IMR-90 (cell line): ENCODE data around the gene PCDH19.

Source experiments
- BHLHE40 ChIP-seq: fragments of 150-350 bp; IDR thresholded peaks from 2 replicates; pipeline ENCODE4 v1.6.1; 2016; ENCODE audit warnings: mild to moderate bottlenecking, low read depth, low read length
- CEBPB ChIP-seq: IDR thresholded peaks from 2 replicates; pipeline ENCODE4 v1.6.1; 2012; ENCODE audit warnings: low read depth, low read length, improper control_type of control experiment
- ELK1 ChIP-seq: fragments of 150-350 bp; IDR thresholded peaks from 2 replicates; pipeline ENCODE4 v1.6.1; 2016; ENCODE audit warnings: low read depth, mild to moderate bottlenecking, low read length, moderate library complexity, borderline replicate concordance
- FOS ChIP-seq: fragments of 150-350 bp; IDR thresholded peaks from 2 replicates; pipeline ENCODE4 v1.6.1; 2016; ENCODE audit warnings: low read depth, low read length
- MAZ ChIP-seq: IDR thresholded peaks from 2 replicates; pipeline ENCODE4 v1.6.1; 2012; ENCODE audit warnings: low read depth, mild to moderate bottlenecking, low read length, improper control_type of control experiment, moderate library complexity, borderline replicate concordance
- MXI1 ChIP-seq: IDR thresholded peaks from 2 replicates; pipeline ENCODE4 v1.6.1; 2012; ENCODE audit warnings: low read depth, mild to moderate bottlenecking, low read length, moderate library complexity, borderline replicate concordance
- NFE2L2 ChIP-seq: fragments of 150-350 bp; IDR thresholded peaks from 2 replicates; pipeline ENCODE4 v1.6.1; 2016; ENCODE audit warnings: low read depth, mild to moderate bottlenecking, low read length
- POLR2A ChIP-seq: IDR thresholded peaks from 2 replicates; pipeline ENCODE4 v1.6.1; 2012; ENCODE audit warnings: mild to moderate bottlenecking, low read depth, low read length
- RAD21 ChIP-seq: IDR thresholded peaks from 2 replicates; pipeline ENCODE4 v1.6.1; 2012; ENCODE audit warnings: low read length, improper control_type of control experiment
- RCOR1 ChIP-seq: IDR thresholded peaks from 2 replicates; pipeline ENCODE4 v1.6.1; 2012; ENCODE audit warnings: mild to moderate bottlenecking, low read length, improper control_type of control experiment; ENCODE audit not compliant: insufficient replicate concordance
- TF ChIP-seq, protein P1 (sequence below): conservative IDR thresholded peaks from 2 replicates; pipeline ENCODE4 v1.5.1; 2012; ENCODE audit warnings: mild to moderate bottlenecking, low read depth, low read length, improper control_type of control experiment
- TF ChIP-seq, protein P2 (sequence below): fragments of 150-350 bp; IDR thresholded peaks from 2 replicates; pipeline ENCODE4 v1.6.1; 2017; ENCODE audit warnings: mild to moderate bottlenecking, antibody characterized with exemption, low read length, low read depth

DNA sequence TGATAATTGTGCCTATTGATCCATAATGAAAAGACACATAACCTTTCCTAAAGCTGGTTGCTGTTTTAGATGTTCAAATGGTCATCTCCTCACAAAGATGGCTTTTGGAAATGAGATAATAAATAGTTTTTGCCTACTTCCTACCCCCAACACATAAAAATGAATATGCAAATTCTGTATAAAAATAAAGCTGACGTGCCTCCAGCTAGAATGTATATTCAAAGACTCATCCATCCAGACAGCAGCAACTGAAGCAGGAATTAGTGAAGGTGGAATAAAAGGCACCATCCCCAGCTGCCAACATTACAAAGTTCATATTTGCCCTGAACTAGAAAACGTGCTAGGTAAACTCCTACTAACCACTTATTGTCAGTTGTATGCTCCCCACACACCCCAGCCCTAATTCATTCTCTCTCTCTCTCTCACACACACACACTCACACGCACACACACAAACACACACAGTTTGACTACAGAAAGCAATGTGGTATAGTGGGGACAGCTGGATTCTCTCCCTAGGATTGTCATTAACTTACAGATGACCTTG is 53.6 kb downstream of the PCDH19 start:
- no peak for TF ChIP-seq ELK1
- TF ChIP-seq, protein P1, sequence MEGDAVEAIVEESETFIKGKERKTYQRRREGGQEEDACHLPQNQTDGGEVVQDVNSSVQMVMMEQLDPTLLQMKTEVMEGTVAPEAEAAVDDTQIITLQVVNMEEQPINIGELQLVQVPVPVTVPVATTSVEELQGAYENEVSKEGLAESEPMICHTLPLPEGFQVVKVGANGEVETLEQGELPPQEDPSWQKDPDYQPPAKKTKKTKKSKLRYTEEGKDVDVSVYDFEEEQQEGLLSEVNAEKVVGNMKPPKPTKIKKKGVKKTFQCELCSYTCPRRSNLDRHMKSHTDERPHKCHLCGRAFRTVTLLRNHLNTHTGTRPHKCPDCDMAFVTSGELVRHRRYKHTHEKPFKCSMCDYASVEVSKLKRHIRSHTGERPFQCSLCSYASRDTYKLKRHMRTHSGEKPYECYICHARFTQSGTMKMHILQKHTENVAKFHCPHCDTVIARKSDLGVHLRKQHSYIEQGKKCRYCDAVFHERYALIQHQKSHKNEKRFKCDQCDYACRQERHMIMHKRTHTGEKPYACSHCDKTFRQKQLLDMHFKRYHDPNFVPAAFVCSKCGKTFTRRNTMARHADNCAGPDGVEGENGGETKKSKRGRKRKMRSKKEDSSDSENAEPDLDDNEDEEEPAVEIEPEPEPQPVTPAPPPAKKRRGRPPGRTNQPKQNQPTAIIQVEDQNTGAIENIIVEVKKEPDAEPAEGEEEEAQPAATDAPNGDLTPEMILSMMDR = no peak
- TF ChIP-seq MXI1 = no peak
- no peak for TF ChIP-seq NFE2L2
- TF ChIP-seq BHLHE40 = no peak
- TF ChIP-seq POLR2A = no peak
- TF ChIP-seq, protein P2, sequence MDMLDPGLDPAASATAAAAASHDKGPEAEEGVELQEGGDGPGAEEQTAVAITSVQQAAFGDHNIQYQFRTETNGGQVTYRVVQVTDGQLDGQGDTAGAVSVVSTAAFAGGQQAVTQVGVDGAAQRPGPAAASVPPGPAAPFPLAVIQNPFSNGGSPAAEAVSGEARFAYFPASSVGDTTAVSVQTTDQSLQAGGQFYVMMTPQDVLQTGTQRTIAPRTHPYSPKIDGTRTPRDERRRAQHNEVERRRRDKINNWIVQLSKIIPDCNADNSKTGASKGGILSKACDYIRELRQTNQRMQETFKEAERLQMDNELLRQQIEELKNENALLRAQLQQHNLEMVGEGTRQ = no peak
- no peak for TF ChIP-seq MAZ
- no peak for TF ChIP-seq RAD21
- TF ChIP-seq FOS = no peak
- no peak for TF ChIP-seq RCOR1
- no peak for TF ChIP-seq CEBPB
